GM12892 (cell line): Measurements from ENCODE around the gene SP110.

Experiments
- POLR2A ChIP-seq: IDR thresholded peaks from 2 replicates; pipeline ENCODE4 v1.6.1; 2011; ENCODE audit warnings: low read depth, low read length, control low read depth
- POLR2AphosphoS5 ChIP-seq: IDR thresholded peaks from 2 replicates; pipeline ENCODE4 v1.6.1; 2011; ENCODE audit warnings: low read depth, low read length, control low read depth
- TAF1 ChIP-seq: IDR thresholded peaks from 2 replicates; pipeline ENCODE4 v1.6.1; 2011; ENCODE audit warnings: low read depth, mild to moderate bottlenecking, control low read depth, low read length, borderline replicate concordance

GRCh38 chr2:230205721-230206120, 14.1 kb downstream of the SP110 start:
- TF ChIP-seq POLR2AphosphoS5 (no peak), POLR2A (no peak), TAF1 (no peak)
